Upper lobe of left lung (tissue), 4 donors: ENCODE data around the gene OR52K2.
"Not testable (repeated sequence)": the region's sequence is repeated elsewhere in the genome, so short reads cannot be mapped to it uniquely, and the experiment has no call there.

ENCODE experiments used
- CTCF ChIP-seq, 6 experiments: fragments of 450-650 bp in 4 of 6; fragments of 200-600 bp in 2 of 6; sonication (generic) in 2 of 6; IDR thresholded peaks; one replicate each; pipeline ENCODE4 v1.5.1; 2016 to 2019; ENCODE audit warnings: antibody characterized with exemption in 6 of 6
- EP300 ChIP-seq, 4 donors: sonication (generic); formaldehyde crosslinking; IDR thresholded peaks; one replicate each; pipeline ENCODE4 v1.5.1; 2017; ENCODE audit warnings: antibody characterized with exemption in 4 of 4, control low read depth in 2 of 4
- POLR2A ChIP-seq, 4 donors: fragments of 450-650 bp; IDR thresholded peaks; one replicate each; pipeline ENCODE4 v1.5.1; 2016 to 2017; ENCODE audit warnings: antibody characterized with exemption in 4 of 4, mild to moderate bottlenecking in 2 of 4

- TF ChIP-seq CTCF, POLR2A, EP300 (IDR thresholded peaks at IDR 0.05): not testable (repeated sequence)
Measured at GRCh38 chr11:4406206-4406605, 42.9 kb upstream of the OR52K2 start.
